Epidermal melanocyte (primary cell): ENCODE measurements around the gene HOXA3.
A peak's percentile ranks its signal among the peaks of the same experiment; 100 is the strongest.

Experiments
- DNase-seq: peaks from one replicate; pipeline ENCODE4 v3.0.0; 2011; ENCODE audit warnings: low spot score; ENCODE audit not compliant: insufficient read length

The HOXA3 gene

GRCh38 chr7:27189295-27189996, 37.1 kb upstream of the HOXA3 start:
- DNase-seq = no peak

GRCh38 chr7:27188386-27189294, 36.3 kb upstream of the HOXA3 start:
- DNase-seq = no peak

GRCh38 chr7:27187475-27188385, 35.3 kb upstream of the HOXA3 start:
- no peak for DNase-seq

- DNase-seq = no peak
Observed at GRCh38 chr7:27186668-27187474, 34.5 kb upstream of the HOXA3 start.

- DNase-seq = no peak
Observed at GRCh38 chr7:27185854-27186667, 33.7 kb upstream of the HOXA3 start.

- peak; percentile 99 for DNase-seq
Observed at GRCh38 chr7:27185013-27185853, 32.9 kb upstream of the HOXA3 start, which contains the start of gene HOXA11. TSS of gene HOXA11 (minus strand) at chr7:27185232. CDS start at chr7:27185144, 88 bp downstream.

- DNase-seq = no peak
Observed at GRCh38 chr7:27184337-27185012, 32.1 kb upstream of the HOXA3 start.

- DNase-seq = no peak
Observed at GRCh38 chr7:27183682-27184336, 31.4 kb upstream of the HOXA3 start.

- no peak for DNase-seq
Observed at GRCh38 chr7:27182861-27183681, 30.7 kb upstream of the HOXA3 start.

GRCh38 chr7:27182285-27182841, 30.0 kb upstream of the HOXA3 start:
- no peak for DNase-seq

- DNase-seq = no peak
Observed at GRCh38 chr7:27181795-27182275, 29.5 kb upstream of the HOXA3 start.

GRCh38 chr7:27180431-27181420, 28.3 kb upstream of the HOXA3 start:
- no peak for DNase-seq

GRCh38 chr7:27179503-27180430, 27.4 kb upstream of the HOXA3 start:
- peak; percentile 90 for DNase-seq

- no peak for DNase-seq
Observed at GRCh38 chr7:27179030-27179429, 26.6 kb upstream of the HOXA3 start.
